ENCODE measurements around the gene ZFAND5. TPM values are rescaled to one million over a fixed set of nuclear protein-coding genes. Genes with fewer than 3 reads are reported as not detected.

Gene ZFAND5
- polyA plus RNA-seq, 1 of the 3 experiments (the other 2 are of a cell fraction): 58.8 TPM

DNA sequence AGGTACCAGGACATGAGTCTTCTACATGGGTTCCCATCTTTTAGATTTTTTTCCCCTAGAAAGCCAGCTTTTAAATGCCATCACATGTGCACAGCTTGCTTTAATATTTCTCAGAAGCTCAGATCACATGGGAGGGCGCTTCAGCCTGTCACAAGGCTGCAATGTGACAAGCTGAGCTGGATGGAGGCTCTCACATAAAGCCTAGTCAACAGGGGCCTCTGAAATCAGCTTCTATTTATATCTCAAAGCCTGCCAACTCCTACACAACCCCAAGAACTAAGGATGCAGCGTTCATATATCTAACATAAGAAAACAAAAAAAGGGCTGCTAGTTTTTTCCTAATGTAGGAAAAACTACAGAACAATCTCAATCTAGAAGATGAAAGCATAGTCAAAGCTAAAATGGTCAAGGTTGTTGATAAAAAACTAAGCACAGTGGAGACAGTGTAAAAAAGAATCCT is 2.3 kb downstream of the ZFAND5 start:
- Histone ChIP-seq H4K20me1 (ENCODE audit: insufficient read depth) (peaks cover 63% of the 10 kb centered on the region), H3F3A (replicated peaks; ENCODE audit: insufficient read depth) (peaks cover 18% of the 10 kb centered on the region), H3K27me3 (ENCODE audit: insufficient read depth) (no peaks in the 10 kb centered on the region), H3K9me2 (no peaks in the 10 kb centered on the region), H3K27ac (ENCODE audit: low read depth in 2 of 2, low read length in 1 of 2) (peak overlapping the region; percentile 28 to 99; a peak in 3 of 4 replicates), H2AFZ (ENCODE audit: low read depth) (no peak overlapping the region), H3K79me2 (ENCODE audit: insufficient read depth) (peaks cover 71% of the 10 kb centered on the region), H3K4me3 (ENCODE audit: low read depth in 2 of 2, low read length in 1 of 2) (peak overlapping the region; percentile 84 to 85), H3K4me2 (peak overlapping the region; percentile 86), H3K9ac (peak overlapping the region; percentile 98), H3K4me1 (ENCODE audit: control insufficient read depth in 1 of 2, insufficient read depth in 2 of 2, low read depth in 1 of 2, low read length in 1 of 2) (peaks cover 21 to 26% of the 10 kb centered on the region in 2 experiments; a peak in 3 of 4 replicates), H3K9me3 (no peaks in the 10 kb centered on the region), H3K36me3 (replicated peaks in 1 of 2; ENCODE audit: control insufficient read depth in 1 of 2, insufficient read depth in 2 of 2, low read length in 1 of 2) (peaks cover 41 to 54% of the 10 kb centered on the region in 2 experiments)
- 12% methylated on average over 2 of the region's 2 CpGs for WGBS (ENCODE audit: low lambda C conversion rate)
- peak; percentile 20 for DNase-seq
- ChIA-PET POLR2A (no interaction called here), CTCF (interaction anchor here (1.3 kb wide), 1 partner anchor 70 kb away, joined by 4 read pairs; no protein-coding TSS in a partner anchor)
- no peak for TF ChIP-seq EP300 (IDR thresholded peaks at IDR 0.05; ENCODE audit: borderline replicate concordance in 1 of 2, low read depth in 1 of 2, low read length in 1 of 2)
- TF ChIP-seq YY1 (IDR thresholded peaks at IDR 0.05; ENCODE audit: low read depth): no peak
- peak; percentile 72; the same call in 1 of the 2 replicates for TF ChIP-seq SIN3A (IDR thresholded peaks at IDR 0.05; ENCODE audit: borderline replicate concordance, low read depth, low read length)
- TF ChIP-seq, protein P1, sequence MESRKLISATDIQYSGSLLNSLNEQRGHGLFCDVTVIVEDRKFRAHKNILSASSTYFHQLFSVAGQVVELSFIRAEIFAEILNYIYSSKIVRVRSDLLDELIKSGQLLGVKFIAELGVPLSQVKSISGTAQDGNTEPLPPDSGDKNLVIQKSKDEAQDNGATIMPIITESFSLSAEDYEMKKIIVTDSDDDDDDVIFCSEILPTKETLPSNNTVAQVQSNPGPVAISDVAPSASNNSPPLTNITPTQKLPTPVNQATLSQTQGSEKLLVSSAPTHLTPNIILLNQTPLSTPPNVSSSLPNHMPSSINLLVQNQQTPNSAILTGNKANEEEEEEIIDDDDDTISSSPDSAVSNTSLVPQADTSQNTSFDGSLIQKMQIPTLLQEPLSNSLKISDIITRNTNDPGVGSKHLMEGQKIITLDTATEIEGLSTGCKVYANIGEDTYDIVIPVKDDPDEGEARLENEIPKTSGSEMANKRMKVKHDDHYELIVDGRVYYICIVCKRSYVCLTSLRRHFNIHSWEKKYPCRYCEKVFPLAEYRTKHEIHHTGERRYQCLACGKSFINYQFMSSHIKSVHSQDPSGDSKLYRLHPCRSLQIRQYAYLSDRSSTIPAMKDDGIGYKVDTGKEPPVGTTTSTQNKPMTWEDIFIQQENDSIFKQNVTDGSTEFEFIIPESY (IDR thresholded peaks at IDR 0.05; ENCODE audit: borderline replicate concordance, low read depth): no peak
- peak; percentile 73; the same call in 1 of the 2 replicates for TF ChIP-seq MEF2A (IDR thresholded peaks at IDR 0.05; ENCODE audit: borderline replicate concordance, low read depth)
- no peak for TF ChIP-seq PBX3 (IDR thresholded peaks at IDR 0.05)
- TF ChIP-seq MAX (IDR thresholded peaks at IDR 0.05; ENCODE audit: low read depth): peak; percentile 50
- peak; percentile 62; the same call in 1 of the 2 replicates for TF ChIP-seq USF1 (IDR thresholded peaks at IDR 0.05; ENCODE audit: borderline replicate concordance, low read depth)
- TF ChIP-seq GATA2 (CRISPR knock-in tag; IDR thresholded peaks at IDR 0.05): no peak
- peak; percentile 98 for TF ChIP-seq MXI1 (IDR thresholded peaks at IDR 0.05; ENCODE audit: low read depth, low read length)
- TF ChIP-seq TCF12 (IDR thresholded peaks at IDR 0.05): no peak
- TF ChIP-seq USF2 (IDR thresholded peaks at IDR 0.05; ENCODE audit: borderline replicate concordance, low read depth, low read length): no peak
